Right ventricle myocardium inferior (tissue), 1 donor: ENCODE data around the gene TMEM94. TPM values are rescaled to one million over a fixed set of nuclear protein-coding genes. Genes with fewer than 3 reads are reported as not detected.
A peak's percentile ranks its signal among the peaks of the same experiment; 100 is the strongest.

ENCODE experiments used
- ATAC-seq: fragments of 200-7000 bp; cut with Tn5 transposase; one replicate; pipeline ENCODE4 v1.9.1; 2020; ENCODE audit warnings: mild to moderate bottlenecking, moderate library complexity
- DNase-seq: peaks from one replicate; pipeline ENCODE4 v3.0.0; 2021; ENCODE audit errors: missing footprints
- intact Hi-C: fragments of 100-400 bp; cut with DNase I; formaldehyde crosslinking; loops from one replicate; pipeline ENCODE4 v1.11.0; 2022
- microRNA-seq: library from miRNA; unstranded; fragments of <30 nt; microRNA quantifications from one replicate; pipeline ENCODE4 v1.2.0, GENCODE V29; 2020
- total RNA-seq: library from RNA; stranded (reverse); fragmentation: NEBNext Ultra II Directional; extraction: Animal tissue kit (Norgen Biotek cat#: 25700); gene quantifications from one replicate; pipeline ENCODE4 v1.2.1, GENCODE V29; 2021
- donor health status: DM: no; HTN: yes; CAD: no; lungs with severe emphysema.

The TMEM94 gene
- total RNA-seq, 1 donor from 2014 or later = 50.3 TPM

DNA sequence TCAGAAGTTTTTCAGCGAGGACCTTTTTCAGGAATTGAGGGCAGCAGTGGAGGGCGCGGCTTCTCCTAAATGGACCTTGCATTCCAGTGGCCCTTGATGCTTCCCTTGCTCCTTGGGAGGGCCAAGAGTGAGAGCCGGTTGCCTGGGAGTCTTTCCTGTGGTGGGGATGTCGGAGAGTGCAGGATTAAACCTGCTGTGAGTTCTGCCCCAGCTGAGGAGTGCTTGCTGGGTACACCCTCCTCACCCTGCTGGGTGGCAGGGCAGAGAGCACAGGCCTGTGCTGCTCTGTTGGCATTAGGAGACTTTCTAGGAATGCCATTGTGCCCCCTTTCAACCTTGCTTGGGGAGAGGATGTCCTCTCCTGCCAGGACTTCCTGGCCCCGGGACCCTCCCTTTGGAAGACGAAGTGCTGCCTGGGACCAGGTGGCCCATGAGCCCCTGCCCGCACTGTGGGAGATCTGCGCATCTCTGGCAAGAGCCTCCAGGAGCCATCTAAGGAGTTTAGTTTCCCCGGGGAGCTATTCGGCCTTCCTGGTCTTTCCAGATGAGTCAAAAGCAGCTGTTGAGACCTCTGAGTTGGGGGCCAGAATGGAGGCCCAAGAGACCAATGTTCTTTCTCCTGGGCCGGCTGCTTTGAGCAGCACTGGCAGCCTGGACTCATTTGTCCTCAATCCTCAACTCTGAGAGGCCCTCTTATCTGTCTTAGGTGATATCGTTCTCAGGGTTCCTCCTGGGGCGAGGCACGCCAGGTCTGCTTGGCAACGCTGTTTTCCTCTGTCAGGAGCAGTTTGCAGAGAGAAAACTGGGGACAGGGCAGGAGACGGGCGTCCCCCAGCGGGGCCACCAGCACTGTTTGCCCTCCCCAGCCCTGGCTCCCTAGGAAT lies 74.6 kb downstream of the TMEM94 start:
- intact Hi-C loops = no loop called here
- ATAC-seq = no peak
- peak; percentile 25 for DNase-seq

GRCh38 chr17:75531721-75532072 lies 75.3 kb downstream of the TMEM94 start:
- no peak for DNase-seq
- intact Hi-C loops = no loop called here
- no peak for ATAC-seq

DNA sequence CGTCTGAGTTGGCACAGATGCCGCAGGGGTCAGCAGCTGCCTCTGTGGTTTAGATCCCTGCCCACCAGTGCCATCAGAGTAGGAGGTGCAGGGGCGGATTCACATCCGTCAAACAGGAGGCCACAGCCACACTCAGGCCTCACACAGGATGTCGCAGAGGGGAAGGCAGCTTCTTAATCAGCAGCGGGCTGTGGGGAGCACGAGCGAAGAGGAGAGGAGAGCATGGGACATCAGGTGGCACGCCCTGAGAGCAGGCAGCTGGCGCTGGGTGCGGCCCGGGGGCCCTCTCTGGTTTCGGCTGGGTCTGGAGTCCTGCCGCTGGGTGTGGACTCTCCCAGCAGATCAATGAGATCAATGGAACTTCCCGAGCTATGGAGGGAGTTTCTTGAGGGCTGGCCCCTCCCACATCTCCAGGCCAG lies 78.7 kb downstream of the TMEM94 start:
- intact Hi-C loops = no loop called here
- ATAC-seq (peak; percentile 28), DNase-seq (peak; percentile 64)

GRCh38 chr17:75535871-75536270 lies 79.4 kb downstream of the TMEM94 start:
- intact Hi-C loops = no loop called here
- ATAC-seq = no peak
- no peak for DNase-seq

DNA sequence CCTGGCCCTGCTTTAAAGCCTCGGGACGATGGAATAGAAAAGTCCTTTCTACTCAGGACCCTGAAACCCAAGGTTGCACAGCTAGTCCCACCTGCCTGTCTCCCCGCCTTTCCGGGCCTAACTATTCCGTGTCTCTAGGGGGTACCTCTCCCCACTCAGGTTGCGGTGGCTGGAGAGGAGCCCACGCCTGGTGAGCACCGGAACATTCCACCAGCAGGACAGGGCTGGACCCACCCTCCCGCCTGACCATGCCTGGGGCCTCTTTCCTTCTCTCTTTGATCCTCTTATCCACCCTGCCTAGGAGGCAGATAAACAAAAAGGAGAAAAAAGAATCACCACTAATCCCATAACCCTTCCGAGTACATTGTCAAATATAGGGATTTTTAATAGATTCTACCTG lies 79.9 kb downstream of the TMEM94 start:
- DNase-seq = no peak
- no peak for ATAC-seq
- intact Hi-C loops = no loop called here

DNA sequence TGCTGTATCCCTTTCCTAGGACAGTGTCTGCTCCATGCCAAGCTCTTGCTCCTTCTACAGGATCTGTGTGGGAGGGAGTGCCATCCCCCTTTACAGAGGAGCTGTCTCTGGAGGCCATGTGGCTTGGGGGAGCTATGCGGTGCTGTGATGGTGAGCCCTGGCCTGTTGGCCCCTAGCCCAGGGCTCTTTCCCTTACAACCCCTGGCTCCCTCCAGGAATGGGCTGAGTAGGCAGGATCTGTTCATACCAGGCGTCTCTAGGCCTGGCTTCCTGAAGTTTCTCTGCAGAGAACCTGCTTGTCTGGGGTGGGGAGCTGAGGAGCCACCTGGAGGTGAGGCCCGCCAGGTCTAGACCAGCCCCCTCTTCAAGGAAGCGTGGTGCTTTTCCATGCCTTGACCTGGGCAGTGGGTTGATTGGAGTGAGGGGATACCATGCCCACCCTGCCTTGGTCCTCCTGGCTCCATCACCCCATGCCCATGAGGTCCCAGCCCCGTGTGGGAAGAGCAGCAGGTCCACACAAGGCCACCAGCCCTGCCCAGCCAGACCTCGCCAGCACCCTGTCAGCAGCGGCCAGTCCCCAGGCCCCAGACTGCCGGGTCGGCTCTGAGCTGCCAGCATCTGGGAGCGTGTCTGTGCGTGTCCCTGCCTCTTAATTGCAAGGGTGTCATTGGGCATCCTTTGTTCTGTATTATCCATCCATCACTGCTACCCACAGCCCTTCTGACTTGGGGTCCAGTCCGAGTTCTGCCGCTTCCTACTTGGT lies 83.7 kb downstream of the TMEM94 start:
- DNase-seq (no peak), ATAC-seq (no peak)
- intact Hi-C loops = no loop called here

DNA sequence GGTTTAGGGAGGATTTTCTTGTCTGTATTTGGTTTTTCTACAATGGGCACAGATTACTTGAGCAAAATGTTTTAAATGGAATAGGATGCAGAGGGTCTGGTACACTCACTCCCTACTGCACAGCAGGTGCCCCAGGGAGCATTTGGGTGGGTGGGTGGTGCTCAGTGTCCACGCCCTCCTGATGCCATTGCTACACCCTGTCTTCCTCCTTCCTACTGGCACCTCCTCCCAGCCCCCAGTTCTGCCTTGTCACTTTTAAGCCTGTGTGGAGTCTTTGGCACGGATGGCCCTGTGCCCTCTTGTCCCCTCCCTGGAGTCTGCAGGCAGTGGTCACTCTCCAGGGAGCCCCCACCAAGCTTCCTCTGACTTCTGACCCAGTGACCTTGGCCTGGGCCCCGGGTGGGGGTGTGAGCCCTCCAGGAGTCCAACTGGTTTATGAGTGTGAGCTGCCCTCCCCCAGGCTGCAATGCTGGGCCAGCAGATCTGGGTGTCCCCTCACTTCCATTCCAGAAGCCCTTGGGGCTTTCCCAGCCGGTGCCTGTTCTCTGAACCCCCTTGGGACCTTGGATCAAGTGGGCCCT lies 84.6 kb downstream of the TMEM94 start:
- intact Hi-C loops = no loop called here
- ATAC-seq = no peak
- no peak for DNase-seq

DNA sequence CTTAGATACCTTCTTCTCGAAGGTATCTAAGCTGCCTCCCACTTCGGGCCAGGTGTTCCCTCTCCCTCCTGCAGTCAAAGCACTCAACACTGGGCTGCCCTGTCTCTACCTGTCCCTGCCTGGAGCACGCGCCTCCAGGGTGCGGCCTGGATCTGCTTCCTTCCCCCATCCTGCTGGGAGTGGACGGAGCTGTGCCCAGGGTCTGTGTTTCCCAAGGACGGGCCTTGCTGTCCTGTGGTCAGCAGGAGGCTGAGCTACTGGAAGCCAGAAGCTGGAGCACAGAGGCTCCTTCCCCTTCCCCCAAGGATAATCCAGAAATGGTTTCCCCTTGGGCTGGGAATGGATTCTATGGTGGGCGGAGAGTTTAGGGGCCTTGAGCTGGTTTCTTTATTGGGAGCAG lies 85.8 kb downstream of the TMEM94 start:
- no peak for ATAC-seq
- DNase-seq = no peak
- intact Hi-C loops = no loop called here

DNA sequence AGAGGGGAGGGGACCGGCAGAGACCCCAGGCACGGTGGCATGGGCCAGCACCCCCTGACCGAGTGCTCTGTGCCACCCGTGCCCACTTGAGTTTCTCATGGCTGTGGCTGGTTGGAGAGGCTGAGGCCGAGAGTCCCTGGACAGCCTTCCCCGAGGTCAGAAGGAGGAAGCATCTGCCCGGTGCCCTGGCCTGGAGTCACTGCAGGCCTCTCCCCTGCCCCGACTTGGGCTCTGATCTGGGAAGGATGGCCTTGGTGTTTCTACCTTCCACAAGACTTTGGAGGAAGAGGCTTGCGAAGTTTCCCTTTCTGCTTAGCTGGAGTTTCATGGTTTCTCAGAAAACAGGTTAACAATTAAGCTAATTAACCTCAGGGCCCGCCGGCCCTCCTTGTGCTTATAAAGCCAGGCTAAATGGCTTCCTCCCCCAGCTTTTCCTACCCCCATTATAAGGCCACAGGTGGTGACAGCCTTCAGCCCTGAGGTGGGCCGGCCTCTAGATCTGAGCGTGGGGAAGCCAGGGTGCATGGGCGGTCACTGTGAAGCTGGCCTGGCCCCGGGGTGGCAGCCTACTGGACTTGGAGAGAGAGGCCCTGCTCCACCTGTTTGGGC lies 86.4 kb downstream of the TMEM94 start:
- DNase-seq = peak; percentile 54
- intact Hi-C loops = no loop called here
- ATAC-seq = no peak

- no peak for DNase-seq
- ATAC-seq = no peak
- intact Hi-C loops = no loop called here
Measured at GRCh38 chr17:75544250-75544649, 87.8 kb downstream of the TMEM94 start.

- no peak for ATAC-seq
- intact Hi-C loops = no loop called here
Measured at GRCh38 chr17:75546181-75546580, 89.7 kb downstream of the TMEM94 start.

DNA sequence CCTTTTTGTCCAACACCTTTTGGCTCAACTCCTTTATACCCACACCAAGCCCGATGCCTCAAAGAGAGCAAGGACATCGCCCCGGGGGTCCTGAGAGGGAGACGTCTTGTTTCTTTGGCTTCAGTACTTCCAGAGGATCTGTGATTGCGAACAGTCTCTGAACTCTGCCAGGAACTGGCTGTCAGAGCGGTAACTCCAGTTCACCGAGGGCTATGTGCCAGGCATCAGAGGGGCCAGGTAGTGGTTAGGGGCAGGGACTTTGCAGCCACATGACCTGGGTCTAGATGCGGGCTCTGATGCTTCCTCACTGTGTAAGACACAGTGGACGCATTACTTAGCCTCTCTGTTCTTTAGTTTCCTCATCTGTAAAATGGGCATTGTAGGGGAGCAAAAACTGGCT lies 90.7 kb downstream of the TMEM94 start:
- ATAC-seq = no peak
- intact Hi-C loops = no loop called here
- peak; percentile 6 for DNase-seq

More at GRCh38 chr17:75546181-75546580, 89.7 kb downstream of the TMEM94 start:
- DNase-seq = peak; percentile 69

- intact Hi-C loops = no loop called here
- ATAC-seq (no peak), DNase-seq (peak; percentile 22)
Measured at GRCh38 chr17:75548813-75549212, 92.4 kb downstream of the TMEM94 start.

Small RNAs within 50 kb of the gene (microRNA-seq; reads per million reads assigned to microRNA genes)
- gene MIR6785 = not detected

Other genes with a start within 250 kb of the TMEM94 start
- gene GGA3, start 195.0 kb upstream of the TMEM94 start, total RNA-seq = 25.1 TPM
- gene MRPS7, start 194.8 kb upstream of the TMEM94 start, total RNA-seq = 123 TPM
- 15.1 TPM for gene MIF4GD, start 185.4 kb upstream of the TMEM94 start, total RNA-seq
- 19.5 TPM for gene SLC25A19, start 167.2 kb upstream of the TMEM94 start, total RNA-seq
- 59.0 TPM for gene GRB2, start 51.0 kb upstream of the TMEM94 start, total RNA-seq
- gene CASKIN2, start 58.9 kb downstream of the TMEM94 start, total RNA-seq = 39.1 TPM
- gene TSEN54, start 59.9 kb downstream of the TMEM94 start, total RNA-seq = 6.1 TPM
- gene LLGL2, start 69.1 kb downstream of the TMEM94 start, total RNA-seq = 4.1 TPM
- gene MYO15B, start 131.2 kb downstream of the TMEM94 start, total RNA-seq = 43.7 TPM
- gene SMIM5, start 176.8 kb downstream of the TMEM94 start, total RNA-seq = 11.4 TPM
- gene RECQL5, start 210.5 kb downstream of the TMEM94 start, total RNA-seq = 15.9 TPM
- gene SAP30BP, start 210.7 kb downstream of the TMEM94 start, total RNA-seq = 47.4 TPM